NCI-H2227 treated with DMSO at 0.1 percent for 48 hours (cell line): Measurements from ENCODE around the gene CIAO2B.
"Not testable (repeated sequence)": the region's sequence is repeated elsewhere in the genome, so short reads cannot be mapped to it uniquely, and the experiment has no call there.

Experiments used
- DNase-seq: peaks from one replicate; lab custom pipeline; 2025; lab: John Stamatoyannopoulos, UW

Gene CIAO2B

DNA sequence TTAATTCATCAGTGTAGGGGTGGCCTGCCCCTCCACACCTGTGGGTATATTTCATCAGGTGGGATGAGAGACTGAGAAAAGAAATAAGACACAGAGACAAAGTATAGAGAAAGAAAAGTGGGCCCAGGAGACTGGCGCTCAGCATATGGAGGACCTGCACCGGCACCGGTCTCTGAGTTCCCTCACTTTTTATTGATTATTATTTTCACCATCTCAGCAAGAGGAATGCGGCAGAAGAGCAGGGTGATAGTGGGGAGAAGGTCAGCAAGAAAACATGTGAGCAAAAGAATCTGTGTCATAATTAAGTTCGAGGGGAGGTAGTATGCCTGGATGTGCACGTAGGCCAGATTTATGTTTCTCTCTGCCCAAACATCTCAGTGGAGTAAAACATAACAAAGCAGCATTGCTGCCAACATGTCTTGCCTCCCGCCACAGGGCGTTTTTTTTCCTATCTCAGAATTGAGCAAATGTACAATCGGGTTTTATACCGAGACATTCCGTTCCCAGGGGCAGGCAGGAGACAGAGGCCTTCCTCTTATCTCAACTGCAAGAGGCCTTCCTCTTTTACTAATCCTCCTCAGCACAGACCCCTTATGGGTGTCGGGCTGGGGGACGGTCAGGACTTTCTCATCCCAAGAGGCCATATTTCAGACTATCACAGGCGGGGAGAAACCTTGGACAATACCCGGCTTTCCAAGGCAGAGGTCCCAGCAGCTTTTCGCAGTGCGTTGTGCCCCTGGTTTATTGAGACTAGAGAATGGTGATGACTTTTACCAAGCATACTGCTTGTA, 21.4 kb upstream of the CIAO2B start:
- DNase-seq, result not testable (repeated sequence)

DNA sequence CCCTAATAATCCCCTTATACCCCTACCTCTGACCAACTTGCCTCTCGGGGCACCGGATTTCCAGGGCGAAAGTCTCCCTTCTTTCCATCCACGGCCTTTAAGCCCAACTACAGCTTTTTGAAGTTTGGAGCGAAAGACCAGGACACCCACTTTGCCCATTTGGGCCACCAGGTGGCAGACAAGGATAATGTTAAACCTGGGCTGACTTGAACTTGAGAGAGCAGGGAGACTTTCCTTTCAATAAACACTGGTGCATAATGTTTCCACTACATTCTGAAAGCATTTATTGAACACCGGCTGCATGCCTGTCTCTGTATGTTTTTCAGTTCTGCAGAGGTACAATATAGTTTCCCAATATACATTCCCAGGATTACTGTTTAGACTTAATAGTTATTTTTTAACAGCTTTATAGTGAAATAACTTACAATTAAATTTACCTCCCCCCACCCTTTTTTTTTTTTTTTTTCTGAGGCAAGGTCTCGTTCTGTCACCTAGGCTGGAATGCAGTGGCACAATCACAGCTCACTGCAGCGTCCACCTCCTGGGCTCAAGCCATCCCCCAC, 20.0 kb upstream of the CIAO2B start:
- peak; percentile 56 for DNase-seq

DNA sequence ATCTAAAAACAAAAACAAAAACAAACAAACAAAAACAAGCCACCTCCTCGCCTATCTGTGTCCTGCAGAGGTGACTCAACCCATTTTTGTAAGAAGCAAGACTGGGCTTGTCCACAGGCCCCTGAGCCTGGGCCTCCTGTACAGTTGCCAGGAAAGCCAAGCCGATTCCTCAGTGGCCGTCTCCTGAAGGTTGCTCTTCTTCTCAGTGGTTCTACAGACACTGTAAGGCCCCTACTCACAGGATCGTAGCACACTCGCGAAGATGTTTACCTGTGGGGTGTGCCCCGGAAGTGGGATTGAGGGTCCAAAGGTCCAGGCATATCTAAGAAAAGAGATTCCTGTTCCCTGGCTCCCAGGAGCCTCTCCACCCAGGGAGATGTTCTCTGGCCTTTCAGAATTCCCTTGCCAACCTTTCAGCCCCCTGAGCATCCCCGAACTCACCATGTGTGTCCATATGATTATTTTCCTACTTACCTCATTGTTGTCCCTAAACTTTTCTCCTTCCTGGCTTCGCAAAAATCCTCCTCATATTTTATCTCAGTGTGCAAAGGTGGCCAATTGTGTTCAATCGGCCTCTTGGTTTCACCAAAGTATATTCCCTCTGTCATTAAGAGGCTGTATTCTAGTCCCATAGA, 19.4 kb upstream of the CIAO2B start:
- no peak for DNase-seq

DNA sequence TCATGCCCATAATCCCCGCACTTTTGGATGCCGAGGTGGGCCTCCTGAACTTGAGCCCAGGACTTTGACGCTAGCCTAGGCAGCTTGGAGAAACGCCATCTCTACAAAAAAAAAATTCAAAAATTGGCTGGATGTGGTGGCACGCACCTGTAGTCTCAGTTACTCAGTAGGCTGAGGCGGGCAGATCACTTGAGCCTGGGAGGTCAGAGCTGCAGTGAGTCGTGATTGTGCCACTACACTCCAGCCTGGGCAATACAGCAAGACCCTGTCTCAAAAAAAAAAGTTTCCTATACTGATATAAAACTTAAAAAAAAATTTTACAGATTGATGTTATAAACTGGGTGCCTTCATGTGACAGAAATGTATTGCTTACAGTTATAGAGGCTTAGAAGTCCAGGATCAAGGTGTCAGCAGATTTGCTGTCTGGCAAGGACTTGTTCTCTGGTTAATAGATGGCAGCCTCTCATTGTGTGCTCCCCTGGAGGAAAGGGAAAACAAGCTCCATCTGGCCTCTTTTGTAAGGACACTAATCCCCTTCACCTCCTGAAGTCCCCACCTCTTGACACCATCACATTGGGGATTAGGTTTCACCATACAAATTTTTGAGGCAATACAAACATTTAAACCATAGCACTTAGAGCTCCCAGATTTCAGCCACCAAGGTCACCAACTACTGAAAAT, 18.4 kb upstream of the CIAO2B start:
- DNase-seq, result no peak

DNA sequence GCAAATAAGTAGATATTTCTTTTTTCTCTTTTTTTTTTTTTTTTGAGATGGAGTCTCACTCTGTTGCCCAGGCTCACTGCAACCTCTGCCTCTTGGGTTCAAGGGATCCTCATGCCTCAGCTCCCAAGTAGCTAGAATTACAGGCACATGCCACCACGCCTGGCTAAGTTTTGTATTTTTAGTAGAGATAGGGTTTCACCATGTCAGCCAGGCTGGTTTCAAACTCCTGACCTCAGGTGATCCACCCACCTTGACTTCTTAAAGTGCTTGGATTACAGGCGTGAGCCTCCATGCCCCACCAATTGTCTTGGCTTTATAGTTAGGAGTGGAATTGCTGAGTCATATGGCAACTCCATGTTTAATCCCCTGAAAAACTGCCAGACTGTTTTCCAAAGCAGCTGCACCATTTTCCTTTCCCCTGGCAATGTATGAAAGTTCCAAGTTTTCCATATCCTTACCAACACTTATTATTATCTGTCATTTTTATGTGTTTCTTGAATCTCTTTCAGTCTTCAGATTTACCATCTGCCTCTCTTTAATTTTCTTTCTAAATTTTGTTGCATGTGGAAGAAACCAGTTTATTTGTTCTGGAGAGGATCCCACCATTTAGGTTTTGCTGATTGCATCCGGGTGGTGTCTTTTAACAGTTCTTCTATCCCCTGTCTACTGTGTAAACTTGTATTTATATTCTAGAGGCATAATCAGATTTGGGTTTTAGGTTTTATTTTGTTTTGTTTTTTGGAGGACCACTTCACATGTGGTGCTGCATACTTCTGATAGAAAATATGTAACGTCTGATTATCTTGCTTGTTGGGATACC, 17.0 kb upstream of the CIAO2B start:
- DNase-seq, result no peak

DNA sequence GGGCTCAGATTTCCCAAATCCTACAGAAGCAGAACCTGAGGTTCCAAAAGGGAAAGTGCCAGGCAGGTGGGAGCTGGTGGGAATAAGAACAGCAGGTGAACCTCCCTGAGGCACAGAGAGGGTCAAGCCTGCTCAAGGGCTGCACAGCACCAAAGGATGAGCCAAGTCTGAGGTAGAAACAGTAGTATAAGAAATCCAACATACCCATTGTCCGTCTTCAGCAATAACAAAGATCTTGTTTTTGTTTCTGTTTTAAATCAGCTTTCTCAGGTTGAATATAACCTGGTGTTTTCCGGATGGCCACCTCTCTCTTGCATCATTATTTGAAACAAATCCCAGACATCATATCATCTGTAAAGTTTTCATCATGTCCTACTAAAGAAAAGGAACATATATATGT, 16.2 kb upstream of the CIAO2B start:
- DNase-seq, result no peak

DNA sequence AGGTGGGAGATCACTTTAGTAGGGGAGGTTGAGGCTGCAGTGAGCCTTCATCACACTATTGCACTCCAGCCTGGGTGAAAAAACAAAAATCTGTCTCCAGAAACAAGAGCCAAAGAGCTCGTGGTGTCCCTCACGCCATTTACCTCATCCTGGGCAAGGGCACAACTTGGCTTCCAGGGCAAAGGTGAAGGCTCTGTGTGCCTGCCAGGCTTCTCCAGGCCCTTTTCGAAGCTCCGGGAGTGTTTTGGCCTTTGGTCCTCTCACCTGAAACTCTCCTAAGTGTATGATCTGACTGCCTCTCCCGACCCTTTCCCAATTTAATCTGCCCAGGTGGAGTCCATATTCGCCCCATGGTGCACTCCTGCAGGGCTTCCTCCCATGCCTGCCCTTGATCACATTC, 15.3 kb upstream of the CIAO2B start:
- no peak for DNase-seq

DNA sequence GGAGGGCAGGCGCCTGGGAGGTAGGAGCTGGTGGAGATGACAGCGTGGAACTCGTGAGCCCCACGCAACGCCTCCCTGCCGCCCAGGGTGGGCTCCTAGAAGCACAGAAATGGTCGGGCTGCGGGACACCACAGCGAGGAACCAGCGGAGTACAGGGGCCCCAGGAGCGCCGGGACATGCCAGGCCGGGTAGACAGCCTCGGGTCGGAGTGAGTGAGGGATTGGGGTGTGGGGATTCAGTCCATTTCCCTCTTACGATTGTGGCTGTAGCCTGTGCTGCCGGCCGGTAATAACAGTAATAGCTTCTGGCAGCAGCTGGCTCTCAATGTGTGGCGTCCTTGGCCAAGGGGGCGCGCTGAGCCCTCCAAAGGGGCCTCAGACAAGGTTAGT, 14.6 kb upstream of the CIAO2B start:
- DNase-seq, result no peak

DNA sequence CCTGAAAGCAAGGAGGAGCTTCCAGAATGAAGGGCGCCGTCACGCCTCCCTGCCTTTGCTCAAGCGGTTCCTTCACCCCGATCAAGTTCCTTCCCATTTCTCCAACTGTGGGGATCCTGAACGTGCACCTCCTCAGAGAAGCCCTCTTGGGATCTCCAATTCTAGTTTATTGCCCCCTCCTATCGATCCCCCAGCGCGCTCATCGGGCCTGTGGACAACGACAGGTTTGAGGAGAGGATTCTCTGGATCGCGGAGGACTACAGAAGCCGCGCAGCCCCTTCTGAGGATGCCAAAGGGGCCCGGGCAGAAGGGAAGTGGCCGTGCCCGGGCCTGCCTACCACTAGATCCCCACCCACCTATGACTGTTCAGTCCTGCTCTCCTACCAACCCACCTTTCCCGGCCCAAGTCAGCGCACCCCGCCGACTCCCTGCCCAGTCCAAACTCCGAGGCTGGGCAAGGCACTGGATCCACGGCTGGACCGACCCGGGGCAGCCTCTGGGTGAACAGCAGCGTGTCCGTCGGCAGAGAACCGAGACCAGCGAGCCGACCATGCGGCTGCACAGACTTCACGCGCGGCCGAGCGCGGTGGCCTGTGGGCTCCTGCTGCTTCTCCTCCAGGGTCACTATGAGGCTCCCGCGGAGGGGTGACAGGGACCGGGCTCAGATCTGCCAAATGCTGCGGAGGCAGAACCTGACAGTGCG, 14.1 kb upstream of the CIAO2B start:
- no peak for DNase-seq

DNA sequence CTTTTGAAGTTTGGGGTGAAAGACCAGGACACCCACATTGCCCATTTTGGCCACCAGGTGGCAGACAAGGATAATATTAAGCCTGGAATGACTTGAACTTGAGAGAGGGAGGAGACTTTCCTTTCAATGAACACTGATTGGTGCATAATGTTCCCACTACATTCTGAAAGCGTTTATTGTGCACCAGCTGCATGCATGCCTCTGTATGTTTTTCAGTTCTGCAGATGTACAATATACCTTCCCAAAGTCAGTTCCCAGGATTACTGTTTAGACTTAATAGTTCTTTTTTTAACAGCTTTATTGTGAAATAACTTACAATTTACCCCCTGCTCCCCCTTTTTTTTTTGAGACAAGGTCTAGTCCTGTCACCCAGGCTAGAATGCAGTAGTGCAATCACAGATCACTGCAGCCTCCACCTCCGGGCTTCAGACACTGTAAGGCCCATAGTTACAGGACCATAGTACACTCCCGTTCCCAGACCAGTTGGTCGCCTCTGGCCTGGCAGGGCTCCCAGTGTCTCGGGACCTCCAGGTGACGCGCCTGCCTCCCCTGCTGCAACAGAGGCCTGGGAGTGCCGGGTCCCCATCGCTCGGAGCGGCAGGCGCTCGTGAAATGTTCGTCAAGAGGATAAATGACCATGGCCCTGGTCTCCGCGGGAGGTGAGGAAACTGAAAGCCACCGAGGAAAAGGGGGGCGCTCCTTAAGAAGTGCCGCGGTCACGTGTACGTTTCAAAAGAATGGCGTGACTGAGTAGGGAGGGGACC, 13.3 kb upstream of the CIAO2B start:
- DNase-seq, result peak; percentile 56

DNA sequence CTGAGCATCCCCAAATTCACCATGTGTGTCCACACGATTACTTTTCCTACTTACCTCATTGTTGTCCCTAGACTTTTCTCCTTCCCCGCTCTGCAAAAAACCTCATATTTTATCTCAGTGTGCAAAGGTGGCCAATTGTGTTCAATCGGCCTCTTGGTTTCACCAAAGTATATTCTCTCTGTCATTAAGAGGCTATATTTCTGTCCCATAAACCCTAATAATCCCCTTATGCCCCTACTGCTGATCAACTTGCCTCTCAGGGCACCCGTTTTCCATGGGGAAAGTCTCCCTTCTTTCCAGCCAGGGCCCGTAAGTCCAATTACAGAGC, 12.7 kb upstream of the CIAO2B start:
- DNase-seq, result no peak

DNA sequence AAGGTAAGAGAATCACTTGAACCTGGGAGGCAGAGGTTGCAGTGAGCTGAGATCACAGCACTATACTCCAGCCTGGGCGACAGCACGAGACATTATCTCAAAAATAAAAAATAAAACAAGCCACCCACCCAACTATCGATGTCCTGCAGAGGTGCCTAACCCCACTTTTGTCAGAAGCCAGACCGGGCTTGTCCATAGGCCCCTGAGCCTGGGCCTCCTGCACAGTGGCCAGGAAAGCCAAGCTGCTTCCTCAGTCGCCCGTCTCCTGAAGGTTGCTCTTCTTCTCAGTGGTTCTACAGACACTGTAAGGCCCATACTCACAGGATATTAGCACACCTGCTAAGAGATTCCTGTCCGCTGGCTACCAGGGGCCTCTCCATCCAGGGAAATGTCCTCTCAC, 12.3 kb upstream of the CIAO2B start:
- DNase-seq, result no peak

DNA sequence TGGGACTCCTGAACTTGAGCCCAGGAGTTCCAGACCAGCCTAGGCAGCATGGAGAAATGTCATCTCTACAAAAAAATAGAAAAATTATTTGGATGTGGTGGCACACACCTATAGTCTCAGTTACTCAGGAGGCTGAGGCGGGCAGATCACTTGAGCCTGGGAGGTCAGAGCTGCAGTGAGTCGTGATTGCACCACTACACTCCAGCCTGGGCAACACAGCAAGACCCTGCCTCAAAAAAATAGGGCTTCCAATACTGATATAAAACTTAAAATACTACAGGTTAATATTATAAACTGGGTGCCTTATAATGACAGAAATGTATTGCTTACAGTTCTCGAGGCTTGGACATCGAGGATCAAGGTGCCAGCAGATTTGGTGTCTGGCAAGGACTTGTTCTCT, 11.7 kb upstream of the CIAO2B start:
- no peak for DNase-seq

DNA sequence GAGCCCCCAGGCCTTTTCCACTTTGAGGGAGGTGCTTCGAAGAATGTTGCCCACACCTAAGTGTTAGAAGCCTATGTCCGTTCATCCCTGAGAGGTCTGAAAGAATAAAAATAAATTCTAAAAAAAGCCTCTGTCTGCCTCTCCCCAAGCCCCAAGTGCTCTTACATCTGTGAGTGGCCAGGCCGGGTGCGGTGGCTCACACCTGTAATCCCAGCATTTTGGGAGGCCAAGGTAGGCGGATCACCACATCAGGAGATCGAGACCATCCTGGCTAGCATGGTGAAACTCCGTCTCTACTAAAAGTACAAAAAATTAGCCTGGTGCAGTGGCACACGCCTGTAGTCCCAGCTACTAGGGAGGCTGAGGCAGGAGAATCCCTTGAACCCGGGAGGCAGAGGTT, 10.8 kb upstream of the CIAO2B start:
- not testable (repeated sequence) for DNase-seq

DNA sequence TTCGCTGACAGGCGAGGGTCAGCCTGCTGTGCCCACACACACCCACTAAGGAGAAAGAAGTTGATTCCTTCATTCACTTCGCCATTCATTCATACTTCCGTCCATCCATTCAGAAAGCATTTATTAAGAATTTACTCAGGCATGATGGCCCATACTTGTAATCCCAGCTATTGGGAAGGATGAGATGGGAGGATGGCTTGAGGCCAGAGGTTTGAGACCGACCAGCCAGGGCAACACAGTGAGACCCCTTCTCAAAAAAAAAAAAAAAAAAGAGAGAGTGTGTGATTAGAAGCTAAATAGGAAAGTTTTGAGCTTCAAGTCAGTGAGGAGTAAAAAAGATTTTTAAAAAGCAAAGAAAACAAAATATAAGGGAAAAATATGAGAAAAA, 9.8 kb upstream of the CIAO2B start:
- no peak for DNase-seq

DNA sequence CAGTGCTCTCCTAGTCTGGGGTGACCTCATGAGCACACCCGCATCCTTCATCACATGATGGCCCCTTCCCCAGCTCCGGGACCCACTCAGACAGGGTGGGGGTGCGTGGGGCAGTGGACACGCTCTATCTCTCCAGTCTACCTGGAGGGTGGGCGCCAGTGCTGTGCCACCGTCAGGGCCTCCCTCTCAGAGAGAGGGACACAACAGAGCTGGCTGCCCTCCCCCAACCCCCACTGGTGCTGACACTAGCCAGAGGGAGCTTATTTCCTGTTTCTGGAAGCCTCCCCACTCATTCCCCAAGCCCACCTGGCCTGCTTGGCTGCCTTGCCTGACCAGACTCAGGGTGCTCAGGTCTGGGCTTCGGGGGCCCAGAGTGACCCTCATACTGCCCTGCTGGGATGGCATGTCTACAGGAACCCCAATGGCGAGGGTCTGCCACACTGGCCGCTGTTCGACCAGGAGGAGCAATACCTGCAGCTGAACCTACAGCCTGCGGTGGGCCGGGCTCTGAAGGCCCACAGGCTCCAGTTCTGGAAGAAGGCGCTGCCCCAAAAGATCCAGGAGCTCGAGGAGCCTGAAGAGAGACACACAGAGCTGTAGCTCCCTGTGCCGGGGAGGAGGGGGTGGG, 9.3 kb upstream of the CIAO2B start:
- DNase-seq, result no peak

DNA sequence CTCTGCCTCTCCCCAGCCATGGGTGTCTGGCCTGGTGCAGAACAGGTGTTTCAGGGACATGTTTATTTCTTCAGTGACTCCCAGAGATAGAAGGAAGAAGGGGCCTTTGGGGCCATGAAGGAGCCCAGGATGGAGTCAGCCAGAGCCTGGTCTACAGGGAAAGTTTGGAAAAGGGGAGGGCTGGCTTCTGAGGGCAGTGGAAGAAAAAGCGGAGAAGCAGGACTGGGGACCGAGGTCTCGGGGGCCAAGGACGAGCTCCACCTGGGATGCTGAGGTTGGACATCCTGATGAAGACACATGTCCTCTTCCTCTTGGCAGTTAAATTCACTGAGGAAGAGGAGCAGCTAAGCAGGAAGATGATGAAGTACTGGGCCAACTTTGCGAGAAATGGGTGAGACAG, 8.8 kb upstream of the CIAO2B start:
- DNase-seq, result no peak

DNA sequence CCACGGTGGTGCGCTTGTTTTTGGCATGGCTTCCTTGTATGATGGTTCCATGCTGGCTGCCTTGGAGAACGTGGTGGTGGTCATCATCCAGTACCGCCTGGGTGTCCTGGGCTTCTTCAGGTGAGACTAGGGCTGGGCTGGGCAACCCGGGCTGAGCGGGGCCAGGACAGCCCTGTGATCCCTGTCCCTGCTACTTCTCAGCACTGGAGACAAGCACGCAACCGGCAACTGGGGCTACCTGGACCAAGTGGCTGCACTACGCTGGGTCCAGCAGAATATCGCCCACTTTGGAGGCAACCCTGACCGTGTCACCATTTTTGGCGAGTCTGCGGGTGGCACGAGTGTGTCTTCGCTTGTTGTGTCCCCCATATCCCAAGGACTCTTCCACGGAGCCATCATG, 6.0 kb upstream of the CIAO2B start:
- DNase-seq, result no peak

DNA sequence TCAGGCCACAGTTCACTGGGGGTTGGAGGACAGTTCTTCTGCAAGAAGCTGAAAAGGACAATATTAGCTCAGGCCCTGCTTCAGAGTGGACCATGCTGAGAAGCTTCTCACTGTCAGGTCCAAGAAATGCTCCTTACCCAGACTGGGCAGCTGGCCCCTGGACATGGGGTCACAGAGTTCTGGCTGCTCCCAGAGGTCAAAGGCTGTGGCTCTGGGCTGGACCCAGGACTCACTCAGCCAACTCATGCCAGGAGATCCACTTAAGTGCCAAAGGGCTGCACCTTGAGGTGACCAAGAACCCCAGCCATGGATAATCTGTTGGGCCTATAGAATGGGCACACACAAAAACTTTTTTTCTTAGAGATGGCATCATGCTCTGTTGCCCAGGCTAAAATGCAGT, 5.2 kb upstream of the CIAO2B start:
- DNase-seq, result no peak

DNA sequence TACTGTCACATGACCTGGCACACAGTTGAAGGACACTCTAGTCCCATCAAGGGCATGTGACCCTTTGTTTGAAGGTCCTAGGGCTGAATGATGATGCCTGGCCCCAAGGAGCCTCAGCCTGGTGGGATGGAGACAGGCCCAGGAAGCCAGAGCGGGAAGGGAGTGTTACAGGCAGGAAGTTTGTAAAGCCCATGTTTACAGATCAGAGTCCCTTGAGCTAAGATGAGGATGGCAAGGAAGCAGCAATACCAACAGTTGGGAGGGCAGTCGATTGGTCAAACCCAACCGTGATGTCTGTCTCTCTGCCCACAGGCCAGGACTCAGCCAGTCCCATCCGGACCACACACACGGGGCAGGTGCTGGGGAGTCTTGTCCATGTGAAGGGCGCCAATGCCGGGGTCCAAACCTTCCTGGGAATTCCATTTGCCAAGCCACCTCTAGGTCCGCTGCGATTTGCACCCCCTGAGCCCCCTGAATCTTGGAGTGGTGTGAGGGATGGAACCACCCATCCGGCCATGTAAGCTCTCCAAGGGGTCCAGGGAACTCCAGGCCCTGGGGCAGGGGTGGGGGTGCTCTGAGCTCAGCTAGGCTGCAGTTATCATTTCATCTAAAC, 3.6 kb upstream of the CIAO2B start:
- no peak for DNase-seq
